Heart left ventricle (tissue), 16 donors: Measurements from ENCODE around the gene PELO. TPM values are rescaled to one million over a fixed set of nuclear protein-coding genes. Genes with fewer than 3 reads are reported as not detected.

ENCODE experiments used
- ATAC-seq, 4 donors: fragments of 200-7000 bp; cut with Tn5 transposase; one replicate each; pipeline ENCODE4 v1.9.1; 2020 to 2022; ENCODE audit warnings: moderate library complexity in 4 of 4, mild to moderate bottlenecking in 3 of 4, moderate number of reproducible peaks in 1 of 4
- DNase-seq, 5 donors: peaks; one replicate each; pipeline ENCODE4 v3.0.0-alpha.2; 2020
- H3K27ac ChIP-seq, 12 donors: fragments of 200-600 bp; sonication (generic) in 4 of 12; one replicate each; pipeline versions ENCODE4 v1.5.0 to v1.8.0; 2016 to 2022; ENCODE audit warnings: mild to moderate bottlenecking in 2 of 12
- H3K27me3 ChIP-seq, 9 donors: fragments of 200-600 bp; sonication (generic) in 2 of 9; one replicate each; pipeline versions ENCODE4 v1.5.1 to v1.8.0; 2016 to 2022; ENCODE audit warnings: mild to moderate bottlenecking in 3 of 9
- H3K36me3 ChIP-seq, 9 donors: fragments of 200-600 bp; sonication (generic) in 2 of 9; one replicate each; pipeline versions ENCODE4 v1.5.0 to v1.8.0; 2018 to 2022; ENCODE audit warnings: mild to moderate bottlenecking in 2 of 9
- H3K4me1 ChIP-seq, 12 donors: fragments of 200-600 bp; sonication (generic) in 4 of 12; one replicate each; pipeline versions ENCODE4 v1.5.0 to v1.8.0; 2016 to 2022; ENCODE audit warnings: mild to moderate bottlenecking in 3 of 12
- H3K4me3 ChIP-seq, 12 donors: fragments of 200-600 bp; sonication (generic) in 4 of 12; one replicate each; pipeline versions ENCODE4 v1.5.0 to v1.8.0; 2017 to 2022; ENCODE audit warnings: mild to moderate bottlenecking in 9 of 12, moderate library complexity in 4 of 12
- H3K9me3 ChIP-seq, 12 donors: fragments of 200-600 bp; sonication (generic) in 4 of 12; one replicate each; pipeline versions ENCODE4 v1.5.0 to v1.8.0; 2016 to 2022; ENCODE audit warnings: mild to moderate bottlenecking in 1 of 12
- CTCF ChIP-seq, 12 donors: fragments of 200-600 bp; sonication (generic) in 4 of 12; IDR thresholded peaks; one replicate each; pipeline versions ENCODE4 v1.5.0 to v1.8.0; 2018 to 2022; ENCODE audit warnings: antibody characterized with exemption in 12 of 12, mild to moderate bottlenecking in 5 of 12
- POLR2A ChIP-seq, 2 donors: fragments of 450-650 bp; IDR thresholded peaks; one replicate each; pipeline ENCODE4 v1.6.1; 2017; ENCODE audit warnings: antibody characterized with exemption in 2 of 2, mild to moderate bottlenecking in 2 of 2, moderate library complexity in 2 of 2
- WGBS, 4 donors: extraction: QIAGEN DNeasy Blood & Tissue Kit in 2 of 4; methylation state at CpG; one replicate each; pipeline versions ENCODE4 v1.1.5 to v1.1.7; 2013 to 2018; 5-methylcytosine and 5-hydroxymethylcytosine counted together
- intact Hi-C, 10 donors: fragments of 100-400 bp; cut with DNase I; formaldehyde crosslinking; loops; one replicate each; pipeline versions ENCODE4 v1.11.1 to v1.14.2; 2022
- polyA plus RNA-seq, 2 donors: library from polyadenylated mRNA; stranded (reverse); fragments of 200-250 nt; gene quantifications; one replicate each; pipeline ENCODE4 v1.2.3, GENCODE V29; 2013
- total RNA-seq, 9 donors: library from RNA; depleted of rRNA in 2 of 9; stranded (reverse); fragments of >200 nt in 2 of 9; fragmentation: NEBNext Ultra II Directional in 3 of 9; extraction: Animal tissue kit (Norgen Biotek cat#: 25700) in 3 of 9; gene quantifications; one replicate each; pipeline versions ENCODE4 v1.1.0 to v1.2.4, GENCODE V29; 2016 to 2023
- donor health status: ischemic (EF 13 %, LVEDD 7.1; RV severe dilation, severe dysfunction).
- donor health status: healthy with polysubstance abuse.
- donor health status: DM: no; HTN: yes; CAD: no.
- donor health status: DM: no; HTN: no; CAD: no.
- donor health status: ischemic (EF 25% LVEDD 6.9; RV normal size, moderate dysfunction).
- donor health status: ischemic (EF 25% LVEDD 5.7; RV mildly dilated, moderate dysfunction).
- donor health status: healthy.
- donor health status: DM: yes; HTN: yes; CAD: no.
- donor health status: ischemic (EF 35%, LVEDD 5.7; RV mildly dilated, moderate dysfunction).
- donor health status: nonischemic (EF 11% LVEDD 7.7; RV severe dilation, severe dysfunction).
- donor health status: DM: yes; HTN: yes; CAD: no.
- donor health status: PGD.
- donor health status: ischemic (EF 29% LVEDD 5.4; RV normal size, mild dysfunction).
- donor health status: nonischemic (EF 23%, LVEDD 6.1; RV moderate dilation, normal function).

PELO gene
- total and polyA plus RNA-seq, 11 donors: 4.3 to 28.4 (median 16.8) TPM

- H3K27ac ChIP-seq: peak overlapping the region in 9 of 12 donors; percentile 4 to 71 (median 58)
- DNase-seq (no peak), ATAC-seq (no peak)
- peaks cover 0 to 23% (median 2%) of the 10 kb centered on the region in 12 donors for H3K4me1 ChIP-seq
- H3K27me3 ChIP-seq: no peaks in the 10 kb centered on the region
- no peak for TF ChIP-seq POLR2A (IDR thresholded peaks at IDR 0.05)
- no peak for TF ChIP-seq CTCF (IDR thresholded peaks at IDR 0.05)
- no peaks in the 10 kb centered on the region for H3K36me3 ChIP-seq
- no peaks in the 10 kb centered on the region for H3K9me3 ChIP-seq
- no peak overlapping the region for H3K4me3 ChIP-seq
- 96 to 100% (median 96%) methylated on average over 2 of the region's 2 CpGs for WGBS, 4 donors
- intact Hi-C loops: loop anchor here in 1 of 10 donors (5.0 kb wide), 1 partner anchor 49 kb away; no protein-coding TSS in a partner anchor
These were observed 11.6 kb upstream of the PELO start for GRCh38 chr5:52776116-52776515.

GRCh38 chr5:52777186-52777585 lies 10.5 kb upstream of the PELO start:
- 58 to 72% (median 64%) methylated on average over 4 of the region's 4 CpGs for WGBS, 4 donors

GRCh38 chr5:52778781-52779180 lies 8.9 kb upstream of the PELO start:
- intact Hi-C loops: loop anchor here in 1 of 10 donors (5.0 kb wide), 1 partner anchor 51 kb away; no protein-coding TSS in a partner anchor
- 67 to 85% (median 70%) methylated on average over 1 of the region's 1 CpG for WGBS, 4 donors
- H3K9me3 ChIP-seq: no peaks in the 10 kb centered on the region

More at GRCh38 chr5:52777186-52777585, 10.5 kb upstream of the PELO start:
- intact Hi-C loops: loop anchor here in 1 of 10 donors (5.0 kb wide), 1 partner anchor 50 kb away; no protein-coding TSS in a partner anchor
- H3K36me3 ChIP-seq: no peaks in the 10 kb centered on the region
- H3K27me3 ChIP-seq: no peaks in the 10 kb centered on the region
- peaks cover 0 to 21% (median under 1%) of the 10 kb centered on the region in 12 donors for H3K4me1 ChIP-seq
- H3K27ac ChIP-seq: peak overlapping the region in 9 of 12 donors; percentile 6 to 71 (median 58)
- H3K9me3 ChIP-seq: no peaks in the 10 kb centered on the region
- DNase-seq (no peak), ATAC-seq (peak in 1 of 4 donors; percentile 37)
- TF ChIP-seq CTCF (IDR thresholded peaks at IDR 0.05) (no peak), POLR2A (IDR thresholded peaks at IDR 0.05) (no peak)
- no peak overlapping the region for H3K4me3 ChIP-seq

GRCh38 chr5:52779213-52779612 lies 8.5 kb upstream of the PELO start:
- TF ChIP-seq CTCF (IDR thresholded peaks at IDR 0.05) (no peak), POLR2A (IDR thresholded peaks at IDR 0.05) (no peak)

More at GRCh38 chr5:52778781-52779180, 8.9 kb upstream of the PELO start:
- no peaks in the 10 kb centered on the region for H3K36me3 ChIP-seq
- ATAC-seq (no peak), DNase-seq (no peak)
- H3K4me1 ChIP-seq: peaks cover 0 to 16% (median 3%) of the 10 kb centered on the region in 12 donors
- no peak for TF ChIP-seq CTCF (IDR thresholded peaks at IDR 0.05)
- TF ChIP-seq POLR2A (IDR thresholded peaks at IDR 0.05): no peak
- H3K27ac ChIP-seq: peak overlapping the region in 1 of 12 donors; percentile 17
- no peak overlapping the region for H3K4me3 ChIP-seq
- no peaks in the 10 kb centered on the region for H3K27me3 ChIP-seq

More at GRCh38 chr5:52779213-52779612, 8.5 kb upstream of the PELO start:
- DNase-seq (no peak), ATAC-seq (no peak)
- no peaks in the 10 kb centered on the region for H3K27me3 ChIP-seq
- no peak overlapping the region for H3K4me3 ChIP-seq
- H3K36me3 ChIP-seq: no peaks in the 10 kb centered on the region
- H3K9me3 ChIP-seq: no peaks in the 10 kb centered on the region
- intact Hi-C loops: loop anchor here in 1 of 10 donors (5.0 kb wide), 1 partner anchor 52 kb away; no protein-coding TSS in a partner anchor
- H3K27ac ChIP-seq: peak overlapping the region in 1 of 12 donors; percentile 17
- H3K4me1 ChIP-seq: peaks cover 0 to 21% (median 3%) of the 10 kb centered on the region in 12 donors
